Coronary artery (tissue), 2 donors: ENCODE data around the gene SV2C.
"Not testable (repeated sequence)": the region's sequence is repeated elsewhere in the genome, so short reads cannot be mapped to it uniquely, and the experiment has no call there.

Experiments used
- DNase-seq: peaks from one replicate; pipeline ENCODE4 v3.0.0-alpha.2; 2017; ENCODE audit warnings: low spot score
- H3K27ac ChIP-seq, 2 donors: fragments of 200-600 bp; sonication (generic); one replicate each; pipeline ENCODE4 v1.5.1; 2016 to 2019
- H3K4me3 ChIP-seq: fragments of 200-600 bp; sonication (generic); 2 replicates; pipeline ENCODE4 v1.5.1; 2016; ENCODE audit warnings: mild to moderate bottlenecking, moderate library complexity
- TF ChIP-seq, protein P1 (sequence below): fragments of 200-600 bp; sonication (generic); IDR thresholded peaks from one replicate; pipeline ENCODE4 v1.5.1; 2019; ENCODE audit warnings: antibody characterized with exemption

Gene SV2C, protein sequence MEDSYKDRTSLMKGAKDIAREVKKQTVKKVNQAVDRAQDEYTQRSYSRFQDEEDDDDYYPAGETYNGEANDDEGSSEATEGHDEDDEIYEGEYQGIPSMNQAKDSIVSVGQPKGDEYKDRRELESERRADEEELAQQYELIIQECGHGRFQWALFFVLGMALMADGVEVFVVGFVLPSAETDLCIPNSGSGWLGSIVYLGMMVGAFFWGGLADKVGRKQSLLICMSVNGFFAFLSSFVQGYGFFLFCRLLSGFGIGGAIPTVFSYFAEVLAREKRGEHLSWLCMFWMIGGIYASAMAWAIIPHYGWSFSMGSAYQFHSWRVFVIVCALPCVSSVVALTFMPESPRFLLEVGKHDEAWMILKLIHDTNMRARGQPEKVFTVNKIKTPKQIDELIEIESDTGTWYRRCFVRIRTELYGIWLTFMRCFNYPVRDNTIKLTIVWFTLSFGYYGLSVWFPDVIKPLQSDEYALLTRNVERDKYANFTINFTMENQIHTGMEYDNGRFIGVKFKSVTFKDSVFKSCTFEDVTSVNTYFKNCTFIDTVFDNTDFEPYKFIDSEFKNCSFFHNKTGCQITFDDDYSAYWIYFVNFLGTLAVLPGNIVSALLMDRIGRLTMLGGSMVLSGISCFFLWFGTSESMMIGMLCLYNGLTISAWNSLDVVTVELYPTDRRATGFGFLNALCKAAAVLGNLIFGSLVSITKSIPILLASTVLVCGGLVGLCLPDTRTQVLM

DNA sequence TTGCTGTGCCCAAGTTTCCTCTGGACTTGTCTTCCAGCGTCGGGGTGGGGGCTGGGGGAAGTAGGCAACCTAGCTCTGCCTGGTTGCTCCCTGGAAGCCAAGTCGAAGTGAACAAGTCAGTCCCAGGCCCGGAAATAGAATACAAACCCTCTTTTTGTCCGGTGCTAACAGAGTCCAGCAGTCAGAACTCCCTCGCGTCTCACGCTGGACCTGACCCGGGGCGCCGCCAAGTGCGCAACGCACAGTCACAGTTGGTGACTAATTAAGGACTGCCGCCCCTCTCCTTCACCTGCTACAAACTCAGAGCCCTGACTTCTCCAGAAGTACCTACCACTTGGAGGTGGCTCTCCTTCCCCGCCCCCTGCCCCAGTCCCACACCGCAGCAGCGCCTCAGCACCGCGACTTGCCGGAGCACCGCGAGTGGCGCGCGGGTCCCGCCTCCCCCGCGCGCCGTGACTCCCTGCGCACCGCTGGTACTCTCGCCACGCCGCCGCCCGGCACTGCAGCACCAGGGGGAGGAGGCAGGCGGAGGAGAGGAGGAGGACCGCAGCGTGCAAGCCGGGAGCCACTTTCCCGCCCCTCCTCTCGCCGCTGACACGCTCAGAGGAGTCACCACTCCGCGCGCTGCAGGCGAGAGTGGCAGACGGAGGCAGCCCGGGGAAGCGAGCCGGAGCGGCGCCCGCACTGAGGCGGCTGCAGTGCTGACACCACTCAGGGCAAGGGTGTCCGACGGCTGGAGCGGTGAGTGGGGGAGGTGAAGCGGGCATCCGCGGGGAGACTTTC is at the start of gene SV2C:
Gene SV2C (plus strand): TSS at position 612 of the 783 bp plus-strand sequence. CDS start 48,368 bp downstream, outside the sequence.
- no peak for DNase-seq
- peak within 1 kb of the TSS; percentile 63 for H3K4me3 ChIP-seq
- no peak within 1 kb of the TSS for H3K27ac ChIP-seq
- TF ChIP-seq, protein P1, sequence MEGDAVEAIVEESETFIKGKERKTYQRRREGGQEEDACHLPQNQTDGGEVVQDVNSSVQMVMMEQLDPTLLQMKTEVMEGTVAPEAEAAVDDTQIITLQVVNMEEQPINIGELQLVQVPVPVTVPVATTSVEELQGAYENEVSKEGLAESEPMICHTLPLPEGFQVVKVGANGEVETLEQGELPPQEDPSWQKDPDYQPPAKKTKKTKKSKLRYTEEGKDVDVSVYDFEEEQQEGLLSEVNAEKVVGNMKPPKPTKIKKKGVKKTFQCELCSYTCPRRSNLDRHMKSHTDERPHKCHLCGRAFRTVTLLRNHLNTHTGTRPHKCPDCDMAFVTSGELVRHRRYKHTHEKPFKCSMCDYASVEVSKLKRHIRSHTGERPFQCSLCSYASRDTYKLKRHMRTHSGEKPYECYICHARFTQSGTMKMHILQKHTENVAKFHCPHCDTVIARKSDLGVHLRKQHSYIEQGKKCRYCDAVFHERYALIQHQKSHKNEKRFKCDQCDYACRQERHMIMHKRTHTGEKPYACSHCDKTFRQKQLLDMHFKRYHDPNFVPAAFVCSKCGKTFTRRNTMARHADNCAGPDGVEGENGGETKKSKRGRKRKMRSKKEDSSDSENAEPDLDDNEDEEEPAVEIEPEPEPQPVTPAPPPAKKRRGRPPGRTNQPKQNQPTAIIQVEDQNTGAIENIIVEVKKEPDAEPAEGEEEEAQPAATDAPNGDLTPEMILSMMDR, result no peak

DNA sequence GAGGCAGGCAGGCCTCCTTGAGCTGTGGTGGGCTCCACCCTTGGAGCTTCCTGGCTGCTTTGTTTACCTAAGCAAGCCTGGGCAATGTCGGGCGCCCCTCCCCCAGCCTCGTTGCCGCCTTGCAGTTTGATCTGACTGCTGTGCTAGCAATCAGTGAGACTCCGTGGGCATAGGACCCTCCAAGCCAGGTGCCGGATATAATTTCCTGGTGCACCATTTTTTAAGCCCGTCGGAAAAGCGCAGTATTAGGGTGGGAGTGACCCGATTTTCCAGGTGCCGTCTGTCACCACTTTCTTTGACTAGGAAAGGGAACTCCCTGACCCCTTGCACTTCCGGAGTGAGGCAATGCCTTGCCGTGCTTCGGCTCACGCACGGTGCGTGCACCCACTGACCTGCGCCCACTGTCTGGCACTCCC is 45.4 kb upstream of the SV2C start:
- DNase-seq, H3K27ac ChIP-seq, H3K4me3 ChIP-seq: not testable (repeated sequence)

DNA sequence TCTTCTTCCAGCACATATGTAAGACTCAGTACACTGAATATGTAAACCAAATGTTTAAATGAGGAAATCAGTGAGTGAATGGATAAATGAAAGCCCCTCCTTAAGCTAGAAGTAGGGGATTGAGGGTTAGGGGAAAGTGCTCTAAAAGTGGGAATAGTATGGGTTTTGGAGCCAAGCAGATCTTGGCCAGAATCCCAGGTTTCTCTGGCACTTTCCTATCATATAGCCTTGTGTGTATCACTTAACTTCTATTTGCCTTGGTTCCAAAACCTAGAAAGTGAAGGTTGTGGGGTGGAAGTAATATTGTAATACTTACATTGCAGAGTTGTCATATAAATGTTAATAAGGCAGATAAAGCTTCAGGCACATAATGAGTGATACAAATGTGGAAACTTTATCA is 45.0 kb upstream of the SV2C start:
- no peak for DNase-seq
- Histone ChIP-seq H3K27ac (no peak overlapping the region), H3K4me3 (no peak overlapping the region)
- TF ChIP-seq, protein P1, result no peak

DNA sequence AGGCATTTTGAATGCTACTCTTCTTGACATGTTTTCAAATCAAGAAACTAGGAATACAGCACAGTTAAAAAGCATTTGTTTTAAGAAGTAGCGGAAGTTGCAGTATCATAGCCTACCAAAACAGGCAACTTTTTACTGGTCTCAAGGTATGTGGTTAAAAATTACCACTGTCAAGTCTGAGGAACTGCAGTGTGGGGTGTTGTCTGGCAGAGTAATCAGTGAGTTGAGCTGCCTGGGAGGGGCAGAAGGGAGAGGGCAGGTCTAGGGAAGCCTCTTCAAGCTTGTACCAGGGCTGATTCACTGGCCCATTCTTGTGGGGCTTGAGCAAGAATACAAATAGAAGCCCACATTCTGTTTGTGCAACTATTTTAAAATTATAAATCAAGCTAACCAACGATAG is 42.4 kb upstream of the SV2C start:
- no peak overlapping the region for H3K4me3 ChIP-seq

DNA sequence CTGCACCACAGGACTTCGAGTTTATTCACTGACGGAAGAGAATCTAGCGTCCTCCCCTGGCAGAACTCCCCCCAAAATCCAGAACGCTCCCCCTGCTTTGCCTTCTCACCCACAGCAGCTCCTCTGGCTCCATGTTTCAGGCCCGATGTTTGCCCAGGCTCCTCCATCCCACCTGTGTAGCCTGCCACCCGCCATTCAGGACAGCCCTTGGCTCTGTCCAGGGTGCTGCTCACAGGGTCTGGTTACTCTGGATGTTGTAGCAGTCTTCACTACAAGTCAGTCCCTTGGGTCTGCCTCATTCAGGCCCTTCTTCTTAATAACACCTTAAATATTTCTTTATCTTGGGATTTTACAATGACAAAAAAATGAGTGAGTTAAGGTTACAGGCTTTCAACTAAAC is 41.3 kb upstream of the SV2C start:
- no peak for DNase-seq
- TF ChIP-seq, protein P1, result no peak
- Histone ChIP-seq H3K4me3 (no peak overlapping the region), H3K27ac (no peak overlapping the region)

More for the DNA sequence above, 42.4 kb upstream of the SV2C start:
- no peak for DNase-seq
- TF ChIP-seq, protein P1, result no peak
- H3K27ac ChIP-seq, result no peak overlapping the region

DNA sequence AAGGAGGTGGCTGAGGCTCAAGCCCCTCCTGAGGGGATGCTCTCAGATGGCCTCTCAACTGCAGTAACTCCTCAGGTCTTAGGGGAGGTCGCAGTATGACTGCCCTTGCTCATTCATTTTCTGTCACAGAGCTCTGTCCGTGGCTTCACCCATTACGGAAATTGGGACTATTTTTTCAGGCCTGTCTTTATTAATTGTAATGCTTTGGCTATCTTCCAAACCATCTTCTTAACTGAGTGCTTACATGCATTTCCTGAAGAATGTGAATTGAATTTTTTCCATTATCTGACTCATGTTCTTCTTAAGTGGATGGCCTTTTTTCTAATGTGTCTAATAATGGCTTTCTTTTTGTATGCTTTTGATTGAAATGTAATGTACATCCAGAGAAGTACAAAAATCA is 36.4 kb upstream of the SV2C start:
- no peak overlapping the region for H3K4me3 ChIP-seq
- TF ChIP-seq, protein P1, result no peak
- no peak overlapping the region for H3K27ac ChIP-seq
- no peak for DNase-seq

DNA sequence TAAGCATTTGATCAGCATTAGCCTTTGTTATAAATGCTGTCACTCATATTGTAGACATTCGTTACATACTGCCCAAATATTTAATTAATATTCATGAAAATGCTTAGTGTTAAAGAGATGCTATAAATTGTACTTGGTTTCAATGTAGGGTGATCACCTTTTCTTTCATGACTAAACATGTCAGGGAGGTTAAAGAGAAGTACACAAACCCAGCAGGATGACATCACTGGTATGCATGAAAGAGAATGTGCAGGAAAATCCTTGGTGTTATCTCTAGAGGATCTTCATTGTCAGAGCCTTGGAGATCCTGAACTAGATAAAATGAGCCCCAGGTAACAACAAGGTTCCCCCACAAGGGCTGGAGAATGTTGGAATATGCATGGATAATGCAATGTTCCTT is 33.0 kb upstream of the SV2C start:
- Histone ChIP-seq H3K4me3 (no peak overlapping the region), H3K27ac (no peak overlapping the region)
- no peak for DNase-seq
- TF ChIP-seq, protein P1, result no peak
